NCI-H1417 (cell line): ENCODE measurements around the gene LUC7L3.
"Not testable (repeated sequence)": the region's sequence is repeated elsewhere in the genome, so short reads cannot be mapped to it uniquely, and the experiment has no call there.

Experiments used
- DNase-seq, 3 experiments: peaks; one replicate each; lab custom pipeline; 2025; lab: John Stamatoyannopoulos, UW

The LUC7L3 gene

DNA sequence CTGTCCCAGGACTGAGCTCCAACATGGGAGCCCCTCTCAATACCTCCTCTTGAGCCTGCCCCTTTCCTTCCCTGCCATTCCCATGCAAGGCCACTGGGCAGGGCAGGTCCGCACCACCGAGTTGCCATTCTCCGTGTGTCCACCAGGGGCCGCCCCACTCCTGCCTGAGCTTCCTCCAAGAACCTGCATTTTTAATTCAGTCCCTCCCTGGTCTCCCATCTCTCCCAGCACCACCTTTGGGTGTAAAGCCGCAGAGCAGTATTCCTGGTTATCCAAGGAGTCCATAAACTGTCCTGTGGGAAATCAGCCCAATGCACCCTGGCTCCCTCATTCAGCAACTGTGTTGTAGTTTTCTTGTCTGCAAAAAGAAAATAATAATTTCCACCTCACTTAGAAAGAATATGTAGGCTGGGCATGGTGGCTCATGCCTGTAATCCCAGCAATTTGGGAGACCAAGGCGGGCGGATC lies 63.8 kb downstream of the LUC7L3 start:
- DNase-seq = peak; percentile 74 to 89 (median 78)

GRCh38 chr17:50783905-50784304 lies 64.5 kb downstream of the LUC7L3 start:
- DNase-seq = no peak

GRCh38 chr17:50785126-50785525 lies 65.7 kb downstream of the LUC7L3 start:
- DNase-seq = no peak

DNA sequence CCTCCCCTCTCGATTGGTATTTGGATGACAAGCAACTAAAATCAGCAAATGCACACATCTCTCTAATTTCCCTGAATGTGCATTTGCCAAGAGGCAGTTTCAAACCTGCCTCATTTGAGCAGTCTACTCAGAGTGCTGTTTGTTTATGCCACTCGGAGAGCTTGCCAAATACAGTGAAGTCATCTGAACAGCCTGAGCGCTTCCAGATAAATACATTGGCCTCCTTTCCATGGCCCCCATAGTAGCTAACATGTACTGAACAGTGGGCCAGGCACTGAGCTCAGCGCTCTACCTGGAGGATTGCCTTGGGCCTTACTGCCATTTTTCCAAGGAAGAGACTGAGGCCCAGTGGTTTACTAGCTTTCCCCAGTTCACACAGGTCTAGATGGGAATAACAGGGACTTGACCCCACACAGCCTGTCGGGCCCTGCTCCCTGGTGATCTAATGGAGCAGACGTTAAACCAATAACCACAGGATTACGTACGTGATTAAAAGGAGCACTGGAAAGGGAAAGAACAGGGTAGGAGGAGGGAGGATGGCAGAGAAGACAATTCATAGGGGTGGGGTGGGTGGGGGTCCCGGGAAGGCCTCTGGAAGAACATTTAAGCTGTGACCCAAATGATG lies 66.7 kb downstream of the LUC7L3 start:
- DNase-seq = peak in 1 of 3 experiments; percentile 5

DNA sequence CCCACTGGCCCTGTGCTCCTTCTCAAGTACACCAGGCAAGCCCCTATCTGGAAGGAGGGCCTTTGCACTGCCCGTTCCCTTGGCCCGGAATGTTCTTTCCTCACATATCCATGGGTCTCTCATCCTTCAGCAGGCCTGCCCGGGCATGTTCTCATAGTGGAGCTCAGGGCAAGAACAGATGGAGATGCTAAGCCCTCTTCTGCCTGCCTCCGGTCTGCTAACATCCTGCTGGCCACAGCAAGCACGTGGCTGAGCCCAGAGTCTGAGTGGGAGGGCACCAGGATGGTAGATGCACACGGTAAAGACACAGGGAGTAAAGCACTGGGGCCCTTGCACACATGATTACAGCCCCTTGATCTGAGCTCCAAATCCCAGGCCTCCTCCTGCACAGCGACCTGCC lies 67.7 kb downstream of the LUC7L3 start:
- DNase-seq = no peak

DNA sequence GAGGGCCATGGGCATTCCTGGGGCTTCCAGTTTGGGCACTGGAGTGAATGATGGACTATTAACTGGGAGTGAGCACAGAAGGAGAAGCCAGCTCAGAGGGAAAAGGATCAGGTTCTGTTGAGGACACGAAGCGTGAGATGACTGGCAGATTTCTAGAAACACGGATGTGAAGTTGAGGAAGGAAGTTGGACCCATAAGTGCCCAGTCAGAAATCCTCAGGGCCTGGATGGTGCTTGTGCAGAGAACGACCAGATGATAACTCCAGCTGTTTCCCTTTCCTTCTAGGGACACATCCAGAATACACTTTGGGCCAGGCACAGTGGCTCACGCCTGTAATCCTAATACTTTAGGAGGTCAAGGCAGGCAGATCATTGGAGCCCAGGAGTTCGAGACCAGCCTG lies 71.2 kb downstream of the LUC7L3 start:
- no peak for DNase-seq

GRCh38 chr17:50792132-50792531 lies 72.7 kb downstream of the LUC7L3 start:
- no peak for DNase-seq

GRCh38 chr17:50793007-50793406 lies 73.6 kb downstream of the LUC7L3 start:
- DNase-seq = no peak

GRCh38 chr17:50794361-50794760 lies 75.0 kb downstream of the LUC7L3 start:
- DNase-seq = no peak

DNA sequence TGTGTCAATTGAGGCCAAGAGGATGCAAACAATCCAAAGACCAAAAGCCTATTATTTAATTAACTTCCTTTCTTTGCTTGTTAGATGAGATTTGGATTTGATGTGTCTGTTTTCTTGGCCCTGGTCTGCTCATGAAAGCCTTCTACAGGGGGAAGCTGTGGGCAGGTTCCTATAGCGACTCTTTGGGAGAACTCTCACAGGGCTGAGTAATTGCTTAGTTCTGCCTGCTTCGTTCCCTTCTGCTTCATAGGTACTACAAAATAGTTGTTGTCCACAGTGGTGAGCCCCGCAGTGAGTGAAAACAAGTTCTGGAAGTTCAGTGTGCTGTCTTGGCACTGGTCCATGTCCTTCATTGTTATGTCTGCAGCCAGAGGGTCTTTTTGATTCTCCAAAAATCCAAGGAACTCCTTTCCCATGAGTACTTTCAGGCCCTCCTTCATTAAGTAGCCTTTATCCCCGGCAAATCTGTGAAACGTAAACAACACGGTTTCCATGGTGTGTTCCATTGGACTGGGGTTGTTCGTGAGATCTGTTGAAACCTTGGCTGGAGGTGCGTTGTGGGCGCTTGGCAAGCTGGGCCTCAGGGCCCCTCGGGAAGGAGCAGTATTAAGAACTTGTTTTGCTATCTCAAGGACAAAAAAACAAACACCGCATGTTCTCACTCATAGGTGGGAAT lies 77.9 kb downstream of the LUC7L3 start:
- peak in 1 of 3 experiments; percentile 13 for DNase-seq

- no peak for DNase-seq
These were observed 79.3 kb downstream of the LUC7L3 start for GRCh38 chr17:50798424-50799288.

DNA sequence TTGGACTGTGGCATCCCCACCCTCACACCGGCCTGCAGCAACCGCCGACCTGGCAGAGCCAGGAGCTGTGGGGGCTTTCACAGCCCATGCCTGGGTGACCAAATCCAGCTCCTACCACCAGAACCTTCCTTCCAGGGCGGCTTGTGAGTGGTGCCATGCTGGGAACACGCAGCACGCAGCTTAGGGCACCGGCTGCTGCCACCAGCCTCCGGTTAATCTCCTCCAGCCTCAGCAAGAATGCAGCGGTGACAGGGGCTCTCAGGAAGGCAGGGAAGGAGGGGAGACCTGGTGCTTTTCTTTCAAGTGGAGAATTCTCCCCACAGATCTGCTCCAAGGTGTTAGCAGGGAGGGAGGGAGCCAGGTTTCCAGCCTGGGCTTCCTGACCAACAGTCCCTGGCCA lies 80.2 kb downstream of the LUC7L3 start:
- no peak for DNase-seq

GRCh38 chr17:50800196-50800700 lies 80.8 kb downstream of the LUC7L3 start:
- DNase-seq = no peak

DNA sequence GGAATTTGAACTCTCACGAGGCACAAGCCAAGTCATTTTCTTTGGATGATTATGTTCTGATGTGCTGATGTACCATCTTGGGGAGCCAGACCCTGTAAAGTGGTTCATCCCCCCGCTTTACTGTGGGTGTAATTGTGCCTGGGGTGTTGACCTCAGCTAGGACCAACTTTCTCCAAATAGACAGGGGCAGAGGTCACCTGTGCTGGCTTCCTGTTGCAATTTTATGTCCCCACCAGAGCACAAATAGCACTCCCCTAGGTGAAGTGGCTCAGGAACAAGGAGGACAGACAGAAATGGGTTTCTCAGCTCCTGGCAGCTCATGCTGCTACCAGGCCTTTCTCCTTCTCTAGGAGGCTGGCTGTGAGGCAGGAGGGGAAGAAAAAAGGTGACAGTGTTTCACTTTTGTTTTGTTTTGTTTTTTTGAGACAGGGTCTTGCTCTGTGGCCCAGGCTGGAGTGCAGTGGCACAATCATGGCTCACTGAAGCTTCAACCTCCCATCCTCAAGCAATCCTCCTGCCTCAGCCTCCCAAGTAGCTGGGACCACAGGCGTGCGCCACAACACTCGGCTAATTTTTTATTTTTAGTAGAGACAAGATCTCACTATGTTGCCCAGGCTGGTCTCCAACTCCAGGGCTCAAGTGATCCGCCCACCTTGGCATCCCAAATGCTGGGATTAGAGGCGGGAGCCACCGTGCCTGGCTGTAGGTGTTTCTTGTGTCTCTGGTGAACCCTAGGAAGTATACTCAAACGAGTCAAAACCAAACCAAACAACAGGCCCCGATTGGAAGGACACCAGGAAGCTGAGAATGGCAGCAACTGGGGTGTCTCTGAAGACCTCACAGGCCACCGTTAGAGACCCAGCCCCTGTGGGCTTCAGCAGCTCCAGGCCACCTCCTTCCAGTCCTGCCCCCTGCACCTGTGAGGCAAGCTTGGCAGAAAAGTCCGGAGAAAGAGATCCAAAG lies 83.5 kb downstream of the LUC7L3 start:
- no peak for DNase-seq

- DNase-seq = no peak
These were observed 84.3 kb downstream of the LUC7L3 start for GRCh38 chr17:50803676-50804075.

DNA sequence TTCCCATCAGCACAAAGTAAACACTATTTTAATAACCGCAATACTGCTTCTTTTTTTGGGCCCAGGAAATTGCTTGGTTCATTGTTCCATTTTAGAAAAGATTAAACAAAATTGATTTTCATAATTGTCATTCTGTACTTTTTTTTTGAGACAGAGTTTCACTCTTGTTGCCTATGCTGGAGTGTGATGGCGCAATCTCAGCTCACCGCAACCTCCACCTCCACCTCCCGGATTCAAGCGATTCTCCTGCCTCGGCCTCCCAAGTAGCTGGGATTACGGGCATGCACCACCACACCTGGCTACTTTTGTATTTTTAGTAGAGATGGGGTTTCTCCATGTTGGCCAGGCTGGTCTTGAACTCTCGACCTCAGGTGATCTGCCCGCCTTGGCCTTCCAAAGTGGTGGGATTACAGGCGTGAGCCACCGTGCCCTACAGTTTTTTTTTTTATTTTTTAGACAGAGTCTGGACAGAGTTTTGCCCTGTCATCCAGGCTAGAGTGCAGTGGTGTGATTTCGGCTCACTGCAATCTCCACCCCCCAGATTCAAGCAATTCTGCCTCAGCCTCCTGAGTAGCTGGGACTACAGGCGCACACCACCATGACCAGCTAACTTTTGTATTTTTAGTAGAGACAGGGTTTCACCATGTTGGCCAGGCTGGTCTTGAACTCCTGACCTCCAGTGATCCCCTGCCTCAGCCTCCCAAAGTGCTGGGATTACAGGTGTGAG lies 85.5 kb downstream of the LUC7L3 start:
- DNase-seq = not testable (repeated sequence)

DNA sequence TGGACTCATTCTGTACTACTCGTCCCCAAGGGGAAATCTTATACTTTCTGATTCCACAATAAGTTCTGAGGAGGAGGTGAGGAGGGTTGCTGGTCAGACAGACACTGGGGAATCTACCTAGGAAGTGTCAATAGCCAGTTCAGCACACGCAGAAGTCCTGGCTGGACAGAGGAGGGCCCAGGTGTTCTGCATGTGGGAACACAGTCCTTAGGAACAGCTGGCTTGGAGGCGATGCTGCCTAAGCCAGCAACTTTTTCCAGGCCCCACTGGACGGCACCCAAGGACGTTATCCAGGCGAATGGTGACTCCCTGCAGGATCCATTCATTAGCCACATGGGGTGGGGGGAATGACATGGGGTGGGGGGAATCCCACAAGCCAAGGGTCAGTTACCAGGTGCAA lies 86.1 kb downstream of the LUC7L3 start:
- DNase-seq = no peak
